DMS79 treated with DMSO at 0.1 percent for 48 hours (cell line): ENCODE results near the gene CDC34.

ENCODE experiments used
- DNase-seq: peaks from one replicate; lab custom pipeline; 2025; lab: John Stamatoyannopoulos, UW

Gene CDC34

GRCh38 chr19:497491-497868, 34.1 kb upstream of the CDC34 start:
- no peak for DNase-seq

- no peak for DNase-seq
These were observed 33.6 kb upstream of the CDC34 start for GRCh38 chr19:497869-498510.

GRCh38 chr19:498511-498891, 33.1 kb upstream of the CDC34 start:
- DNase-seq: no peak

GRCh38 chr19:498977-499623, 32.5 kb upstream of the CDC34 start:
- DNase-seq: no peak

GRCh38 chr19:501646-502045, 29.9 kb upstream of the CDC34 start:
- DNase-seq: no peak

- no peak for DNase-seq
These were observed 26.9 kb upstream of the CDC34 start for GRCh38 chr19:504616-505015.

- peak; percentile 98 for DNase-seq
These were observed 24.9 kb upstream of the CDC34 start for GRCh38 chr19:506404-507285.

- peak; percentile 75 for DNase-seq
These were observed 24.0 kb upstream of the CDC34 start, which contains the start of gene TPGS1 for GRCh38 chr19:507286-508203. Gene TPGS1, plus strand, starts transcription at chr19:507497. Its CDS starts 10 bp downstream, at chr19:507507.

- DNase-seq: no peak
These were observed 23.1 kb upstream of the CDC34 start for GRCh38 chr19:508204-509150.

GRCh38 chr19:510606-511100, 20.9 kb upstream of the CDC34 start:
- peak; percentile 74 for DNase-seq

- DNase-seq: peak; percentile 95
These were observed 20.3 kb upstream of the CDC34 start for GRCh38 chr19:511101-511851.

GRCh38 chr19:512547-513365, 18.8 kb upstream of the CDC34 start:
- DNase-seq: peak; percentile 68

- DNase-seq: no peak
These were observed 18.0 kb upstream of the CDC34 start for GRCh38 chr19:513368-514165.

- no peak for DNase-seq
These were observed 17.3 kb upstream of the CDC34 start for GRCh38 chr19:514166-514663.

- no peak for DNase-seq
These were observed 13.6 kb upstream of the CDC34 start for GRCh38 chr19:517721-518597.

GRCh38 chr19:518598-519231, 12.8 kb upstream of the CDC34 start:
- DNase-seq: no peak
